D721Med (cell line): ENCODE data around the gene ARAP2.

Experiments used
- DNase-seq: peaks from one replicate; pipeline ENCODE4 v3.0.0; 2011; ENCODE audit warnings: low spot score; ENCODE audit not compliant: insufficient read length
- FAIRE-seq: peaks from 2 replicates; lab custom pipeline; 2011; peaks lifted over from hg19 to GRCh38; lab: Jason Lieb, UNC
- TF ChIP-seq, protein P1 (sequence below): IDR thresholded peaks from 2 replicates; pipeline ENCODE4 v1.5.1; 2012; ENCODE audit warnings: mild to moderate bottlenecking, control low read depth; ENCODE audit not compliant: insufficient read depth; ENCODE audit errors: missing control alignments

ARAP2 gene

DNA sequence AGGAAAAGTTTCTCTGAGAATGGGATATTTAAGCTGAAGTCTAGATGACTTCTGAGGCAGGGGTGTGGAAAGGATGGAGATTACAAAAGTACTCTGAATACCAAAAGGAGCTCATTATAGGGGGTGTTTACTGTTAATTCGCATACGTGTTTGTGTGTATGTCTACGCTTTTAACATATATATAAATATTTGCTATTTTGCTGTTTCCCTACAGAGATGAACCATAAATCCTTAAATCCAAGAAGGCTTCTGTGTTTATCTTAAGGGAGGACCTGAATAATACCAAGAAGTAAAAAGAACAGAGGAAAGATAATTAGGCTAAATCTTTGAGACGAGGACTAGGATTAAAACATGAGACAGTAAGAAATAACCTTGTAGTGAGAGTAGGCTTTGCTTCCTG lies 166.0 kb downstream of the ARAP2 start:
- TF ChIP-seq, protein P1, sequence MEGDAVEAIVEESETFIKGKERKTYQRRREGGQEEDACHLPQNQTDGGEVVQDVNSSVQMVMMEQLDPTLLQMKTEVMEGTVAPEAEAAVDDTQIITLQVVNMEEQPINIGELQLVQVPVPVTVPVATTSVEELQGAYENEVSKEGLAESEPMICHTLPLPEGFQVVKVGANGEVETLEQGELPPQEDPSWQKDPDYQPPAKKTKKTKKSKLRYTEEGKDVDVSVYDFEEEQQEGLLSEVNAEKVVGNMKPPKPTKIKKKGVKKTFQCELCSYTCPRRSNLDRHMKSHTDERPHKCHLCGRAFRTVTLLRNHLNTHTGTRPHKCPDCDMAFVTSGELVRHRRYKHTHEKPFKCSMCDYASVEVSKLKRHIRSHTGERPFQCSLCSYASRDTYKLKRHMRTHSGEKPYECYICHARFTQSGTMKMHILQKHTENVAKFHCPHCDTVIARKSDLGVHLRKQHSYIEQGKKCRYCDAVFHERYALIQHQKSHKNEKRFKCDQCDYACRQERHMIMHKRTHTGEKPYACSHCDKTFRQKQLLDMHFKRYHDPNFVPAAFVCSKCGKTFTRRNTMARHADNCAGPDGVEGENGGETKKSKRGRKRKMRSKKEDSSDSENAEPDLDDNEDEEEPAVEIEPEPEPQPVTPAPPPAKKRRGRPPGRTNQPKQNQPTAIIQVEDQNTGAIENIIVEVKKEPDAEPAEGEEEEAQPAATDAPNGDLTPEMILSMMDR: no peak
- DNase-seq: no peak
- FAIRE-seq: no peak

DNA sequence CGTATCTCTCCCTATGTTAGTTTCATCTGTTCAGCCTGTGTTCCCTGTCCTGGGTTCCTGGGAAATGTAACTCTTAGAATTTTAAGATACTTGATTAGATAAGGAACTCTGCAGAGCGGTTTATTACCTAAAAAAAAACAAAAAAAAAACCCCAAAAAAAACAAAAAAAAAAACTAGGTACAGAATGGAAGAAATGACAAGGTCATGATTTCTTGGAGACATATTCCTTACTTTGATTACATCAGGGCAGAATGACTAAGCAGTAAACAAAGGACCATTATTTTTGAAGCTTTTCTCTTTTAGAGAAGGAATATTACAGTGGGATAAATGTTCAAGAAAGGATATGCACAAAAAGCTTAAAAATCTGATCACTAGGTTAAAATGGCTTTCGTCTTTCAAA lies 171.8 kb downstream of the ARAP2 start:
- FAIRE-seq: no peak
- TF ChIP-seq, protein P1: no peak

GRCh38 chr4:36067116-36067515 lies 177.2 kb downstream of the ARAP2 start:
- FAIRE-seq (no peak), DNase-seq (no peak)
- TF ChIP-seq, protein P1: no peak

More for the DNA sequence above, 171.8 kb downstream of the ARAP2 start:
- no peak for DNase-seq

DNA sequence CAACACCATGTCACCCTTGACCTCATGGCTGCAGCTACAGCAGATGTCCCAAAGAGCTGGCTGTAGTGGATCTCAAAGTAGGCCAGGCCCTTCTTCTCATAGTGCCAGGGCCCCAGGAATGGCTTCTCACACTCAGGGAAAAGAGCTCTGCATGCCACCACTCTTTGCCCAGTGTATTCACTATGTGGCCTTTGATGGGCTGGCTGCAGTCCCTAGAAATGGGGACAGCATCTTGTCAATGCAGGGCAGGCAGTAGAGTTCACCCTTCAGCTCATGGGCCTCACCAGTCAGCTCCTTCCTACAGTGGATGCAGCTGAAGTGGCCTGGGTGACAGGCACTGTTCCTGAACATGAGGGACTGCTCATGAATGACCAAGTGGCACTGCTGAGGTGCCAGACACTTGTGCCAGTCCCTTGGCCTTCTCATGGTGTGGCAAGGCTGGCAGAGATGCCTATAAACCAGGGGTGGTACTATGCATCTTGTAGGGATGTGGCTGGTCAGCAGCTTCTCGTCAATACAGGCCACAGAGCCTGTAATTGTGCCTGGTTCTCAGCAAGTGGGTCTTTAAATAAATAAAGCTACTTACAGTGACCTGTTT lies 178.9 kb downstream of the ARAP2 start:
- FAIRE-seq (no peak), DNase-seq (no peak)
- TF ChIP-seq, protein P1: no peak

GRCh38 chr4:36064117-36064516 lies 180.2 kb downstream of the ARAP2 start:
- no peak for FAIRE-seq
- TF ChIP-seq, protein P1: no peak
- no peak for DNase-seq

- DNase-seq: no peak
- no peak for FAIRE-seq
- TF ChIP-seq, protein P1: no peak
Measured at GRCh38 chr4:36056136-36056535, 188.2 kb downstream of the ARAP2 start.

- TF ChIP-seq, protein P1: no peak
- FAIRE-seq: peak; percentile 32
- no peak for DNase-seq
Measured at GRCh38 chr4:36054694-36055422, 189.5 kb downstream of the ARAP2 start.
